Epithelial cell of prostate (primary cell): Measurements from ENCODE around the gene MDFIC.

Experiments used
- DNase-seq: peaks from one replicate; pipeline ENCODE4 v3.0.0-alpha.2; 2011; ENCODE audit warnings: low read depth, low spot score
- H3K27ac ChIP-seq: fragments of 450-650 bp; 2 replicates; pipeline ENCODE4 v1.5.1; 2017; ENCODE audit warnings: mild to moderate bottlenecking

Gene MDFIC

GRCh38 chr7:115032715-115033703 lies 111.1 kb downstream of the MDFIC start:
- no peak overlapping the region for H3K27ac ChIP-seq
- no peak for DNase-seq

DNA sequence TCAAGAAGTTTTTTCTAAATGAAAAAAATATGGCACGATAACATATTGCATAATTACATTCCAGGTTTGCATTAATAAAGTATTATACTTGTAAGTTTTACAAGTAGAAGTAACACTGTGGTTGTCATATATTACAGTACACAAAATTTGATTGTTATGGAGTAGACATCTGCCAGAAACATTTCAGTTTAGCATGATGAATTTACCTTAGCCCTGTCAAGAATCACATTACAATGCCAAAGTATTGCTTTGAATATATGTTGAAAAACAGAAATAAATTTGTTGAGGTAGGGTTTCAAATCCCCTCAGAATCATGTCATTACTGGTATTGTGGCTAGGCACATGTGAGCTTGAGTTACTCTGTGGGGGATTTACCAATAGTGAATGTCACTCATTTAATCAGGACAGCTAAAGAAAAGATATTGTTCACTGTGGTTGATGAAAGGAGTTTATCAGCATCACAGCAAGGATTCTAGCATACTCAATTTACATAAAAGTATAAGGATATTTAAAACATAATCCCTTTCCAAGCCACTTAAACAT lies 112.1 kb downstream of the MDFIC start:
- no peak overlapping the region for H3K27ac ChIP-seq
- no peak for DNase-seq

GRCh38 chr7:115034515-115034914 lies 112.6 kb downstream of the MDFIC start:
- DNase-seq, result no peak
- H3K27ac ChIP-seq, result no peak overlapping the region

DNA sequence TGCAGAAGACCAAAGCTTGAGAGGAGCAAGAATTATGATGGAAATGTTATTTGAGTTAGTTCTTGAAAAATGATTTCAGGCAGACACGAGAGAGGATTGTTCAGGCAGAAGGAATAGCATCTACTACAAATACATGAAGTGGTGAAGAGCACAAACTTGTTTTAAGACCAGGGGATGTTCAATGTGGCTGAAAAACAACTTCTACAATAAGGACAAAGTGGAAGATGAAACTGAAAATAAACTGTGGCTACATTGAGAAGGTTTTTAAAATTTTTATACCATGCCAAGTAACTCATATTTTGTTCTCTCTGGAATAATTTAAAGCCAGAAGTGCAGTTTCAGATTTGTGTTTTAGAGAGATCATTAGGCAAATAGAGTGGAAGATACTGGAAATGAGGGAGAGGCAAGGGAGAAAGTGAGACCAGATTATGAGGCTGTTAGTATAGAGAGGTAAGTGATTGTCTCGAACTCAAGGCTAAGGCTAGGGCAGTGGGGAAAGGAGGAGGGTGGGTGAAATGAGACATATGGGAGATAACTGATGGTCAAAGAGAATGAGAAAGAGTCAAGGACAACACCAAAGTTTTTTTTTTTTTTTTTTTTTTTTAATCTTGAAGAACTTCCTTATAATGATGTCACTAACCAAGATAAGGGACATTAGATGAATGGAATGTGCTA lies 115.4 kb downstream of the MDFIC start:
- DNase-seq, result no peak
- H3K27ac ChIP-seq, result no peak overlapping the region

GRCh38 chr7:115038158-115038557 lies 116.3 kb downstream of the MDFIC start:
- H3K27ac ChIP-seq, result no peak overlapping the region
- DNase-seq, result peak; percentile 18

GRCh38 chr7:115040057-115040456 lies 118.2 kb downstream of the MDFIC start:
- no peak overlapping the region for H3K27ac ChIP-seq
- DNase-seq, result no peak

- H3K27ac ChIP-seq, result no peak overlapping the region
- DNase-seq, result no peak
These were observed 118.6 kb downstream of the MDFIC start for GRCh38 chr7:115040495-115040894.

- no peak for DNase-seq
- H3K27ac ChIP-seq, result no peak overlapping the region
These were observed 120.7 kb downstream of the MDFIC start for GRCh38 chr7:115042596-115042995.

GRCh38 chr7:115043605-115044004 lies 121.7 kb downstream of the MDFIC start:
- DNase-seq, result no peak
- no peak overlapping the region for H3K27ac ChIP-seq

DNA sequence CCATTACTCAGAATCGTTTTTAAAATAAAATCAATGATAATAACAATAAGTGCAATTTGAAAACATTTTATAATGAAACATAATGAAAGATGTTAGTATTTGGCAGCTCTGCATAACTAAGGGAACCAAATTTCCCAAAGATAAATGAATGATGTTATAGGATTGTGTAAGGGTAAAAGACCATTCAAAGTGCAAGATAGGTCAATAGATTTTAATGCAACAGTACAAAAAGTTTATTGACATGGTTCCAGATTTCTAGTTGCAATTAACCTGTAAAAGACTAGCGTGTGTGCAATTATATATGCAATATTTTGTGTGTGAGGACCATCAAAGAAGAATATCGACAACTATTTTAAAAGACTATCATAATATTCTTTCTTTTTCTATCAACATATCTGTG lies 122.3 kb downstream of the MDFIC start:
- no peak overlapping the region for H3K27ac ChIP-seq
- DNase-seq, result no peak

DNA sequence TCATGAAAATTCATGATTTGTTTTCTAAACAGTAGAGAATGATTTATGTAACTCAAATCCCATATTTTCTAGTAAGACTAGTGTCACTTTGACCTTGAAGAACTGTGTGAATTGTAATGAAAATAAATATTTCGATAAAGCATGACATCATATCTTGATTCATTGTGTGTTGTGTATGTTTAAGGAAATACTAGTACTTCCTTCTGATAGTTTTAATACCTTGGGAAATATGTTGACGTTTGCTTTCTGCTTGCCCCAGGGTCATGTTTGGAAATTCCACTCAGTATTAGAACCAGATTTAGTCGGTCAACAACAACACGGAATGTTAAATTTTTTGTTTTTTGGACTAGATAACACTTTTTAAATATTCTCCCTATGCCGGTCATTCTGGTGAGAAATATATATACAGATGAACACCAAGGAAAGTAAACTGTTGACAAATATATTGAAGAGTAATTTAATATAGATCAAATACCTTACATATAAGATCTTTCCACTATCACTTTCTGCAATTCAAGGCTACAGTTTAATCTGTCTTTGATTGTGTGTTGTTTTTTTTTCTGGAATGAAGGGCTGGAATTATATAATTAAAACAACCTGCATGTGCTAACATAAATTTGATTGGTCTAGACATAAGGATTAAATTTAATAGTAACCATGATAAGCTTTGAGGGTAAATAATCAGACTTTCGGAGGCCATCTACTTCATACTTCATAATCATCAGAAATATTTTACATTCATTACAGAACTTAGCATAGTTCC lies 126.2 kb downstream of the MDFIC start:
- H3K27ac ChIP-seq, result no peak overlapping the region
- DNase-seq, result no peak

GRCh38 chr7:115052706-115053105 lies 130.8 kb downstream of the MDFIC start:
- no peak overlapping the region for H3K27ac ChIP-seq
- no peak for DNase-seq

GRCh38 chr7:115054478-115055065 lies 132.7 kb downstream of the MDFIC start:
- H3K27ac ChIP-seq, result no peak overlapping the region
- DNase-seq, result no peak

DNA sequence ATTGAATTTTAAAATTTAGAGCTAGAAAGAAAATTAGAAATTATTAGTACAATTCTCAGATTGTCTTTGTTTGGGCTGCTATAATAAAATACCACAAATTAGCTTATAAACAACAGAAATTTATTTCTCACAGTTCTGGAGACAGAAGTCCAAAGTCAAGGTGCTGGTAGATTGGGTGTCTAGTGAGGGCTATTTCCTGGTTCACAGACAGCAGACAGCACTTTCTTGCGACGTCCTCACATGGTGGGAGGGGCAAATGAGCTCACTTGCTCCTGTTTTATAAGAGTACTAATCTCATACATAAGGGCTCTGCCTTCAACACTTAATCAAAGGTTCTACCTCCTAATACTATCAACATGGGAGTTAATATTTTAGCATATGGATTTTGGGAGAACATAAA lies 134.1 kb downstream of the MDFIC start:
- DNase-seq, result no peak
- H3K27ac ChIP-seq, result no peak overlapping the region

DNA sequence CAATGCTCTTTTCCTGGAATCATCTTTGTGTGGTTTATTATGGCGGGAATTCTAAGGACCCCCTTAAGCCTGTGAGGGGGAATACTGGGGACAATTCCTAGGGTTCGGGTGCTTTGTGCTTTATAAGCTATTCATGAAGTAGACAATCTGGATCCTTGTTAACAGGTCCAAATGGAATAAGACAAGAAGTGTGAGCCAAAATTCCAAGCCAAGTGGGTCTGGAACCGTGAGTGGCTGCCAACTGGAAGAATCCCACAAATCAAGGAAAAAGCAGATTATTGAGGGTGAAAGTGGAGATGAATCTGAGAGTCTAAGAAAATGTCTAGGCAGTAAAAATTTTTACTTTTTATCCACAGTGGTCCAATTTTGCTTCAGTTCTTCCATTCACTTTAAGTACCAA lies 136.8 kb downstream of the MDFIC start:
- no peak overlapping the region for H3K27ac ChIP-seq
- DNase-seq, result no peak

GRCh38 chr7:115059321-115059720 lies 137.4 kb downstream of the MDFIC start:
- no peak for DNase-seq

DNA sequence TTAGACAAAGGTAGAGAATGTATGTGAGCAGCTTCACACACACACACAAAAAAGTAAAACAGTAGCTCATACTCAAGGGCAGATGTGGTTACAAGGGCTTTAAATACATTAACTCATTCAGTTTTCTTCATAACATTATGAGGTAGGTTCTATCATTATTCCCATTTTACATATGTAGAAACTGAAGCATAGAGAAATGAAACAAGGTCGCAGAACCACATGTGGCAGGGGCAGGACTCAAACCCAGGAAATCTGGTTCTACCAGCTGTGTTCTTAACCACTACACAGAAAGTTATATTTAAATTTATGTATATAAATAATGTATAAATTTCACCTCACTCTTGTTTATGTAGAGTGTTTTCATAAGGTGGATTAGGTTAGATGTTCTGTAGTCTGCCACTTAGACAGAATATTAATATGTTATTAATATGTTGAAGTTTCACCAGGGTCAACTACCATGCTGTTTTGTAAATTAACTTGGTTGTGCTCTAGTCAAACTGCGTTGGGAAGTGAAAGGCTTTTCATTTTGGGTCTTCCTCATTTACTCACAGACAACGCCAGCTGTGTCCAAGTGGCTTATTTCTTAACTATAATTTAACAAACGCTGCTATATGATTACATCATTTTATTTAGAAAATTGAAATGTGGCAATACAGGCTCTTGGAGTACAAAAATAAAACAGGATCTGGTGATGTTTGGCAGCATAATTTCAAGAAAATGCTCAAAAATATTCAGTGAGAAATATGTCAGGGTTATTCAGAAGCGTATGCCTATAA lies 138.4 kb downstream of the MDFIC start:
- H3K27ac ChIP-seq, result no peak overlapping the region
- no peak for DNase-seq

More at GRCh38 chr7:115059321-115059720, 137.4 kb downstream of the MDFIC start:
- H3K27ac ChIP-seq, result no peak overlapping the region

DNA sequence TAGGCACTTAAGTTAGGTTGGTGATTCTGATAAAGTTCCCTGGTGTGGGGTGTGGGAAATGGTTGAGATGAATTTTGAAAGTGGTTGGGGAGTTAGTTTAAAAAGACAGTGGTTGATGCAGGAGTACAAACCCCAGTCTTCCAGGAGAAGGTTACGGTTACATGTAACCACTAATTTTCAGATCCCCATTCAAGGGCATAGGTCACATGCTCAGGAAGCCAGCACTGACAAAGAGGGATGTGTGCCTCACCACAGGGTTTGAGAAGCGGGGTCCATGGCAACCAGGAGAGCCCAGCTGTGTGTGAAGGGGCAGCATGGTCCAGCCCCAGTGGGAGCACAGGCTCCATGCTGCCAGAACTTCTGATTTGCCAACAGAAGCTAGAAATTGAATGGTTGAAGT lies 144.2 kb downstream of the MDFIC start:
- no peak for DNase-seq
- H3K27ac ChIP-seq, result no peak overlapping the region

- H3K27ac ChIP-seq, result no peak overlapping the region
- no peak for DNase-seq
These were observed 144.7 kb downstream of the MDFIC start for GRCh38 chr7:115066634-115067033.
